Vagina (tissue), 2 donors: Measurements from ENCODE around the gene SIDT2. TPM values are rescaled to one million over a fixed set of nuclear protein-coding genes. Genes with fewer than 3 reads are reported as not detected.

ENCODE experiments used
- DNase-seq, 2 donors: peaks; one replicate each; pipeline ENCODE4 v3.0.0-alpha.2; 2017; ENCODE audit errors: extremely low spot score in 2 of 2
- H3K27ac ChIP-seq: fragments of 200-600 bp; sonication (generic); one replicate; pipeline ENCODE4 v1.5.1; 2019
- H3K27me3 ChIP-seq: fragments of 200-600 bp; sonication (generic); one replicate; pipeline ENCODE4 v1.5.1; 2019
- H3K36me3 ChIP-seq, 2 donors: fragments of 200-600 bp; sonication (generic); one replicate each; pipeline ENCODE4 v1.5.1; 2017 to 2019
- H3K4me1 ChIP-seq: fragments of 200-600 bp; sonication (generic); one replicate; pipeline ENCODE4 v1.5.1; 2019
- H3K4me3 ChIP-seq, 2 donors: fragments of 200-600 bp; sonication (generic); 1 replicate in 1 of 2; 2 replicates in 1 of 2; pipeline ENCODE4 v1.5.1; 2016 to 2019
- H3K9me3 ChIP-seq: fragments of 200-600 bp; sonication (generic); one replicate; pipeline ENCODE4 v1.5.1; 2019
- POLR2A ChIP-seq, 2 donors: fragments of 450-650 bp; IDR thresholded peaks; one replicate each; pipeline ENCODE4 v1.6.1; 2017; ENCODE audit warnings: antibody characterized with exemption in 2 of 2, mild to moderate bottlenecking in 2 of 2, moderate library complexity in 2 of 2
- POLR2AphosphoS5 ChIP-seq, 2 donors: sonication (generic); formaldehyde crosslinking; IDR thresholded peaks; one replicate each; pipeline ENCODE4 v1.9.0; 2017; ENCODE audit warnings: antibody characterized with exemption in 2 of 2, mild to moderate bottlenecking in 2 of 2, low read depth in 1 of 2; ENCODE audit not compliant: insufficient read depth in 1 of 2
- intact Hi-C: fragments of 100-400 bp; cut with DNase I; formaldehyde crosslinking; loops from one replicate; pipeline ENCODE4 v1.15.1; 2023
- total RNA-seq: library from RNA; depleted of rRNA; stranded (reverse); fragments of >200 nt; gene quantifications from one replicate; pipeline ENCODE4 v1.2.3, GENCODE V29; 2016
- TF ChIP-seq, protein P1 (sequence below), 3 experiments: fragments of 450-650 bp in 2 of 3; fragments of 200-600 bp in 1 of 3; sonication (generic) in 1 of 3; IDR thresholded peaks; one replicate each; pipeline ENCODE4 v1.5.1; 2017 to 2019; ENCODE audit warnings: antibody characterized with exemption in 3 of 3, mild to moderate bottlenecking in 2 of 3, moderate library complexity in 2 of 3

SIDT2 gene
- total RNA-seq, 1 donor from 2014 or later: 24.8 TPM

DNA sequence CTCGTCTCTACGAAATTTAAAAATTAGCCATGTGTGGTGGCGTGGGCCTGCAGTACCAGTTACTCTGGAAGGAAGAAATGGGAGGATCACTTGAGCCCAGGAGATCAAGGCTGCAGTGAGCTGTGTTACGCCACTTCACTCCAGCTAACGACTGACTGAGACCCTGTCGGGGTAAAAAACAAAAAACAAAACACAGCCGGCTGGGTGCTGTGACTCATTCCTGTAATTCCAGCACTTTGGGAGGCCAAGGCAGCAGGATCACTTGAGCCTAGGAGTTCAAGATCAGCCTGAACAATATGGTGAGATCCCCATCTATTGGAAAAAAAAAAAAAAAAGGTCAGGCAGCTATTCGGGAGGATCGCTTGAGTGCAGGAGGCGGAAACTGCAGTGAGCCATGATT, 32.0 kb upstream of the SIDT2 start:
- TF ChIP-seq POLR2AphosphoS5 (IDR thresholded peaks at IDR 0.05; ENCODE audit: insufficient read depth in 1 of 2, low read depth in 1 of 2) (no peak), POLR2A (IDR thresholded peaks at IDR 0.05) (no peak)
- TF ChIP-seq, protein P1, sequence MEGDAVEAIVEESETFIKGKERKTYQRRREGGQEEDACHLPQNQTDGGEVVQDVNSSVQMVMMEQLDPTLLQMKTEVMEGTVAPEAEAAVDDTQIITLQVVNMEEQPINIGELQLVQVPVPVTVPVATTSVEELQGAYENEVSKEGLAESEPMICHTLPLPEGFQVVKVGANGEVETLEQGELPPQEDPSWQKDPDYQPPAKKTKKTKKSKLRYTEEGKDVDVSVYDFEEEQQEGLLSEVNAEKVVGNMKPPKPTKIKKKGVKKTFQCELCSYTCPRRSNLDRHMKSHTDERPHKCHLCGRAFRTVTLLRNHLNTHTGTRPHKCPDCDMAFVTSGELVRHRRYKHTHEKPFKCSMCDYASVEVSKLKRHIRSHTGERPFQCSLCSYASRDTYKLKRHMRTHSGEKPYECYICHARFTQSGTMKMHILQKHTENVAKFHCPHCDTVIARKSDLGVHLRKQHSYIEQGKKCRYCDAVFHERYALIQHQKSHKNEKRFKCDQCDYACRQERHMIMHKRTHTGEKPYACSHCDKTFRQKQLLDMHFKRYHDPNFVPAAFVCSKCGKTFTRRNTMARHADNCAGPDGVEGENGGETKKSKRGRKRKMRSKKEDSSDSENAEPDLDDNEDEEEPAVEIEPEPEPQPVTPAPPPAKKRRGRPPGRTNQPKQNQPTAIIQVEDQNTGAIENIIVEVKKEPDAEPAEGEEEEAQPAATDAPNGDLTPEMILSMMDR (IDR thresholded peaks at IDR 0.05): no peak
- no peak overlapping the region for H3K27ac ChIP-seq
- intact Hi-C loops: no loop called here
- no peak for DNase-seq
- H3K36me3 ChIP-seq: no peaks in the 10 kb centered on the region
- peaks cover 54% of the 10 kb centered on the region for H3K4me1 ChIP-seq
- no peak overlapping the region for H3K4me3 ChIP-seq
- no peaks in the 10 kb centered on the region for H3K27me3 ChIP-seq
- no peaks in the 10 kb centered on the region for H3K9me3 ChIP-seq

DNA sequence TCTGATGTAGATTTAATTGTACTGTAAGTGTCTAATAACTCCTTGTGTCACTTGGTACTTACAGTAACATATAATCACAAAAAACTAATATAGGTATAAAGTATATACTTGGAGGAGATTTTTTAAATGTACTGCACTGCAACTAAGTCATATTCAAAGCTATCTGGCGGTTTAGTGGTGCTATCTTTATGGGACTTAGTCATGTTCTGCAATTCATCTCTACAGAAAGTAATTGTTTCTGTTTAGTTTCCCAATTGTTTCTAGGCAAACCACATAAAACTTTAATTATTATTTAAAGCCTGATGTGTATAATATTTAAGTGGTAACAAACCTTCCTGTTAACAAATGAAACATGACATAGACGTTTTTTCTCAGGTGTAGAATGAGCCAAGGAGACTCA, 26.5 kb upstream of the SIDT2 start:
- no peak for DNase-seq
- peaks cover 0 to 13% of the 10 kb centered on the region in 2 donors for H3K36me3 ChIP-seq
- no peaks in the 10 kb centered on the region for H3K9me3 ChIP-seq
- H3K27me3 ChIP-seq: no peaks in the 10 kb centered on the region
- TF ChIP-seq POLR2A (IDR thresholded peaks at IDR 0.05): no peak
- TF ChIP-seq, protein P1 (IDR thresholded peaks at IDR 0.05): no peak
- no peak for TF ChIP-seq POLR2AphosphoS5 (IDR thresholded peaks at IDR 0.05; ENCODE audit: insufficient read depth in 1 of 2, low read depth in 1 of 2)
- no peak overlapping the region for H3K27ac ChIP-seq
- intact Hi-C loops: no loop called here
- peaks cover 61% of the 10 kb centered on the region for H3K4me1 ChIP-seq
- H3K4me3 ChIP-seq: no peak overlapping the region

GRCh38 chr11:117154468-117154867, 24.1 kb upstream of the SIDT2 start:
- H3K27me3 ChIP-seq: no peaks in the 10 kb centered on the region
- H3K9me3 ChIP-seq: no peaks in the 10 kb centered on the region
- DNase-seq: no peak
- H3K27ac ChIP-seq: no peak overlapping the region
- peaks cover 47% of the 10 kb centered on the region for H3K4me1 ChIP-seq
- intact Hi-C loops: no loop called here
- peaks cover 0 to 14% of the 10 kb centered on the region in 2 donors for H3K36me3 ChIP-seq
- H3K4me3 ChIP-seq: no peak overlapping the region
- TF ChIP-seq POLR2A (IDR thresholded peaks at IDR 0.05) (no peak), POLR2AphosphoS5 (IDR thresholded peaks at IDR 0.05; ENCODE audit: insufficient read depth in 1 of 2, low read depth in 1 of 2) (no peak)
- TF ChIP-seq, protein P1 (IDR thresholded peaks at IDR 0.05): no peak

DNA sequence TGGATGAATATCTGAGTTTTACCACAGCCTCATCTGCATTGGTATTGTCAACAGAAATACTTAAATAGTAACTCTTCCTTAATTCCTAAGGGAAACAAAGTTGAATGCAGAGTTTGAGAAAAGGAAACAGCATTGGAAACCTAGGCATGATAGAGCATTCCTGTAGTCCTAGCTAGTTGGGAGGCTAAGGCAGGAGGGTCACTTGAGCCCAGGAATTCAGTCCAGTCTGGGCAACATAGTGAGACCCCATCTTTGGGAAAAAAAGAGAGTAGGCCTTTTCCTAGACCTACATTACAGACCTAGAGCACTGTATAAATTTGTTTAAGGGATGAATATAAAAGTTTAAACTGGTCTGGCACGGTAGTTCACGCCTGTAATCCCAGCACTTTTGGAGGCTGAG, 21.0 kb upstream of the SIDT2 start:
- Histone ChIP-seq H3K4me1 (peaks cover 25% of the 10 kb centered on the region), H3K4me3 (no peak overlapping the region), H3K27me3 (no peaks in the 10 kb centered on the region), H3K36me3 (peaks cover 0 to 40% of the 10 kb centered on the region in 2 donors), H3K27ac (no peak overlapping the region), H3K9me3 (no peaks in the 10 kb centered on the region)
- TF ChIP-seq POLR2A (IDR thresholded peaks at IDR 0.05) (no peak), POLR2AphosphoS5 (IDR thresholded peaks at IDR 0.05; ENCODE audit: insufficient read depth in 1 of 2, low read depth in 1 of 2) (no peak)
- TF ChIP-seq, protein P1 (IDR thresholded peaks at IDR 0.05): no peak
- DNase-seq: no peak
- intact Hi-C loops: no loop called here

DNA sequence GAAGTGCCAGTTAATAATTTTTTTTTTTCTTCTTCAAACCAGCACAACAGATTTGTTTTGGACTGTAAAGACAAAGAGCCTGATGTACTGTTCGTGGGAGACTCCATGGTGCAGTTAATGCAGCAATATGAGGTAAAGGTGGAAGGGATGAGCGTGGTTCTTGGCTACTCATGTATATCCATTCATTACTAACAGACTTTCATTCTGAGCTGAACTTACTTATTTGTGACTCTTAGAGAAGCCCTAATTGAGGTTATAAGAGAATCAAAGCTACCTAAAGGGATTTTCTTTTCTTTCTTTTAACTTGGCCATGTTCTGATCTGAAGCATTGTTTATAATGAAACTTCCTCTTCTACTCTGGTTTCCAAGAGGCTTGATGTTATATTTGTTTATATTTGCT, 18.7 kb upstream of the SIDT2 start:
- Histone ChIP-seq H3K27me3 (no peaks in the 10 kb centered on the region), H3K9me3 (no peaks in the 10 kb centered on the region), H3K4me3 (no peak overlapping the region), H3K4me1 (peaks cover 9% of the 10 kb centered on the region), H3K27ac (no peak overlapping the region), H3K36me3 (peaks cover 0 to 57% of the 10 kb centered on the region in 2 donors)
- no peak for DNase-seq
- intact Hi-C loops: no loop called here
- TF ChIP-seq POLR2AphosphoS5 (IDR thresholded peaks at IDR 0.05; ENCODE audit: insufficient read depth in 1 of 2, low read depth in 1 of 2) (no peak), POLR2A (IDR thresholded peaks at IDR 0.05) (no peak)
- TF ChIP-seq, protein P1 (IDR thresholded peaks at IDR 0.05): no peak
